ENCODE results near the gene FAM234B. TPM values are rescaled to one million over a fixed set of nuclear protein-coding genes. Genes with fewer than 3 reads are reported as not detected.

FAM234B gene
- total RNA-seq, 1 experiment from 2014 or later = 20.8 TPM

DNA sequence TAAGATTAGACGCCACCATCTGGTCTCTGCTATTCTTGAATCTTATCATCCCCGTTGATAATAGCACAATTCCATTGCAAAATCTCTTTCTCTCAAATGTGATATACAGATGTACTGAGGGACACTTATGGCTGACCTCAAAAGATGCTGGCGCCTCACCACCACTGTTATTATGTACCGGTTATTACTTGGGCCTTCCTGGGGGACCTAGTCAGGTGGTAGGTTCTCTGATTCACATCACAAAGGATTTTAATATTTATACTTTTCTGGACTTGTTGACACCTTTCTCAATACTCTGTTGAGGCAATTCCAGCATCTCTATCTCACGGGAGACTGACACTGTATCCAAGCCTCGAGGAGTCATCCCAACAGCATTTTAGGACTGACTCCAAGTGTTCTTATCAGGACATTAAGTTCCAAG lies 21.3 kb upstream of the FAM234B start:
- Mint-ChIP-seq H3K4me1 (peaks cover 2 to 13% of the 10 kb centered on the region in 2 experiments; a peak in 2 of 4 replicates), H3K9me3 (peaks cover 0 to 3% of the 10 kb centered on the region in 2 experiments; a peak in 2 of 5 replicates), H3K27me3 (ENCODE audit: low read depth) (no peaks in the 10 kb centered on the region), H3K36me3 (ENCODE audit: insufficient read depth in 1 of 3, low read depth in 3 of 3) (no peaks in the 10 kb centered on the region), H3K4me3 (no peak overlapping the region), H3K27ac (no peak overlapping the region)
- Histone ChIP-seq H3K27ac (ENCODE audit: insufficient read length, low read depth, low read length) (no peak overlapping the region), H3K23me2 (ENCODE audit: insufficient read length, low read depth, low read length, poor library complexity, severe bottlenecking) (no peaks in the 10 kb centered on the region), H4K8ac (replicated peaks; ENCODE audit: insufficient read length, low read depth, low read length) (no peak overlapping the region), H3K9ac (ENCODE audit: extremely low read depth, insufficient read length, low read length) (no peak overlapping the region), H2AFZ (ENCODE audit: low read length) (no peak overlapping the region), H3K27me3 (ENCODE audit: insufficient read depth, low read length) (no peaks in the 10 kb centered on the region), H4K20me1 (ENCODE audit: control insufficient read depth, insufficient read depth, insufficient read length) (no peaks in the 10 kb centered on the region), H3K14ac (ENCODE audit: insufficient read depth, low read length) (no peak overlapping the region), H2BK120ac (ENCODE audit: low read depth, low read length, poor library complexity, severe bottlenecking) (no peak overlapping the region), H3K18ac (ENCODE audit: insufficient read length, low read depth, low read length) (no peak overlapping the region), H2BK15ac (ENCODE audit: low read depth, low read length) (no peak overlapping the region), H2AK5ac (ENCODE audit: insufficient read length, low read length) (no peak overlapping the region), H2BK5ac (ENCODE audit: insufficient read length, low read length) (no peak overlapping the region), H3K4me1 (ENCODE audit: insufficient read depth, low read length) (no peaks in the 10 kb centered on the region), H3K23ac (ENCODE audit: insufficient read length, low read depth, low read length) (no peak overlapping the region), H3K79me1 (ENCODE audit: insufficient read depth, low read depth, low read length, poor library complexity, severe bottlenecking) (no peaks in the 10 kb centered on the region), H3K9me3 (ENCODE audit: control insufficient read depth, low read depth, low read length) (no peaks in the 10 kb centered on the region), H3T11ph (ENCODE audit: low read length) (no peak overlapping the region), H2BK12ac (ENCODE audit: insufficient read length, low read depth, low read length) (no peak overlapping the region), H3K4me2 (ENCODE audit: insufficient read depth, insufficient read length, low read length) (no peak overlapping the region), H3K56ac (ENCODE audit: insufficient read length, low read depth, low read length) (no peak overlapping the region), H2BK20ac (ENCODE audit: low read depth, low read length, poor library complexity, severe bottlenecking) (no peak overlapping the region), H4K91ac (ENCODE audit: insufficient read length, low read depth, low read length) (no peak overlapping the region), H3K79me2 (ENCODE audit: insufficient read depth, low read length) (no peaks in the 10 kb centered on the region), H3K4ac (ENCODE audit: low read depth, low read length) (no peak overlapping the region), H4K5ac (ENCODE audit: insufficient read length, low read depth, low read length) (no peak overlapping the region)
- TF ChIP-seq, protein P1, sequence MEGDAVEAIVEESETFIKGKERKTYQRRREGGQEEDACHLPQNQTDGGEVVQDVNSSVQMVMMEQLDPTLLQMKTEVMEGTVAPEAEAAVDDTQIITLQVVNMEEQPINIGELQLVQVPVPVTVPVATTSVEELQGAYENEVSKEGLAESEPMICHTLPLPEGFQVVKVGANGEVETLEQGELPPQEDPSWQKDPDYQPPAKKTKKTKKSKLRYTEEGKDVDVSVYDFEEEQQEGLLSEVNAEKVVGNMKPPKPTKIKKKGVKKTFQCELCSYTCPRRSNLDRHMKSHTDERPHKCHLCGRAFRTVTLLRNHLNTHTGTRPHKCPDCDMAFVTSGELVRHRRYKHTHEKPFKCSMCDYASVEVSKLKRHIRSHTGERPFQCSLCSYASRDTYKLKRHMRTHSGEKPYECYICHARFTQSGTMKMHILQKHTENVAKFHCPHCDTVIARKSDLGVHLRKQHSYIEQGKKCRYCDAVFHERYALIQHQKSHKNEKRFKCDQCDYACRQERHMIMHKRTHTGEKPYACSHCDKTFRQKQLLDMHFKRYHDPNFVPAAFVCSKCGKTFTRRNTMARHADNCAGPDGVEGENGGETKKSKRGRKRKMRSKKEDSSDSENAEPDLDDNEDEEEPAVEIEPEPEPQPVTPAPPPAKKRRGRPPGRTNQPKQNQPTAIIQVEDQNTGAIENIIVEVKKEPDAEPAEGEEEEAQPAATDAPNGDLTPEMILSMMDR (conservative IDR thresholded peaks at IDR 0.05) = no peak
- WGBS (ENCODE audit: extremely low coverage, insufficient read length, low lambda C conversion rate) = no CpG with 5 or more reads among the region's 6 CpGs
- DNase-seq = no peak
